Measurements from ENCODE around the gene VASH1. TPM values are rescaled to one million over a fixed set of nuclear protein-coding genes. Genes with fewer than 3 reads are reported as not detected.
A peak's percentile ranks its signal among the peaks of the same experiment; 100 is the strongest.
"Not testable (repeated sequence)": the region's sequence is repeated elsewhere in the genome, so short reads cannot be mapped to it uniquely, and the experiment has no call there.

The VASH1 gene
- total RNA-seq, 2 donors from 2014 or later: 1.8 to 6.5 TPM

GRCh38 chr14:76729953-76730505 lies 31.2 kb upstream of the VASH1 start:
- no peak for ATAC-seq
- no peaks in the 10 kb centered on the region for H3K9me3 Mint-ChIP-seq
- no peak overlapping the region for H3K27ac Mint-ChIP-seq
- no peaks in the 10 kb centered on the region for H3K36me3 Mint-ChIP-seq
- no peak for DNase-seq (ENCODE audit: low spot score in 2 of 2)

DNA sequence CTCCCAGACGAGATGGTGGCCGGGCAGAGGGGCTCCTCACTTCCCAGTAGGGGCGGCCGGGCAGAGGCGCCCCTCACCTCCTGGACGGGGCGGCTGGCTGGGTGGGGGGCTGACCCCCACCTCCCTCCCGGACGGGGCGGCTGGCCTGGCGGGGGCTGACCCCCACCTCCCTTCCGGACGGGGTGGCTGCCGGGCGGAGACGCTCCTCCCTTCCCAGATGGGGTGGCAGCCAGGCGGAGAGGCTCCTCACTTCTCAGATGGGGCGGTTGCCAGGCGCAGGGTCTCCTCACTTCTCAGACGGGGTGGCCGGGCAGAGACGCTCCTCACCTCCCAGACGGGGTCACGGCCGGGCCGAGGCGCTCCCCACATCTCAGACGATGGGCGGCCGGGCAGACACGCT lies 26.8 kb upstream of the VASH1 start:
- H3K36me3 Mint-ChIP-seq, H3K27ac Mint-ChIP-seq: not testable (repeated sequence)

DNA sequence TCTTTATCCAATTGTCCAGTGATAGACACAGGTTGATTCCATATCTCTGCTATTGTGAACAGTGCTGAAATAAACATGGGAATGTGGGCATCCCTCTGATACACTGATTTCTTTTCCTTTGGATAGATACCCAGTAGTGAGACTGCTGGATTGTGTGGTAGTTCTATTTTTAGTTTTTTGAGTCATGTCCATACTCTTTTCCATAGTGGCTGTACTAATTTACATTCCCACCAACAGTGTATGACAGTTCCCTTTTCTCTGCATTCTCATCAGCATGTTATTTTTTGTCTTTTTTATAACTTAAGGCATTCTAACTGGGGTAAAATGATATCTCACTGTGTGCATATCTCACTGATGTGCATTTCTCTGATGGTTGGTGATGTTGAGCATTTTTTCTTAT lies 24.8 kb upstream of the VASH1 start:
- Mint-ChIP-seq H3K27ac (no peak overlapping the region), H3K9me3 (peaks cover 6 to 13% of the 10 kb centered on the region in 2 donors), H3K36me3 (peaks cover 8 to 9% of the 10 kb centered on the region in 2 donors)
- ATAC-seq (no peak), DNase-seq (ENCODE audit: low spot score in 2 of 2) (no peak)

More for the DNA sequence above, 26.8 kb upstream of the VASH1 start:
- H3K9me3 Mint-ChIP-seq; DNase-seq (ENCODE audit: low spot score in 2 of 2); ATAC-seq: not testable (repeated sequence)

DNA sequence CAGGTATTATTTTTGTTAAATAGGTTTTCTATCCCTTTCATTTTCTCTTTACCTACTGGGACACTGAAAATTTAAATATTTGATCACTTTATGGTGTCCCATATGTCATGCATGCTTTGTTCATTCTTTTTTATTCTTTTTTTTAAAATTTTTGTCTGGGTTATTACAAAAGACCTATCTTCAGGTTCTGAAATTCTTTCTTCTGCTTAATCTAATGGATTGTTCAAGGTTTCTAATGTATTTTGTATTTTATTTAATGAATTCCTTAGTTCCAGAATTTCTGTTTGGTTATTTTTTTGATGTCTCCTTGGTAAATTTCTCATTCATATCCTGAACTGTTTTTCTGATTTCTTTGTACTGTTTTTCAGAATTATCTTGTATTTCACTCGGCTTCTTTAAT lies 20.2 kb upstream of the VASH1 start:
- no peak for ATAC-seq
- Mint-ChIP-seq H3K27ac (no peak overlapping the region), H3K9me3 (peaks cover 6 to 13% of the 10 kb centered on the region in 2 donors), H3K36me3 (peaks cover 14 to 15% of the 10 kb centered on the region in 2 donors)
- DNase-seq (ENCODE audit: low spot score in 2 of 2): no peak

GRCh38 chr14:76742185-76742584 lies 19.1 kb upstream of the VASH1 start:
- Mint-ChIP-seq H3K27ac (no peak overlapping the region), H3K36me3 (peaks cover 14 to 15% of the 10 kb centered on the region in 2 donors), H3K9me3 (peaks cover 6 to 13% of the 10 kb centered on the region in 2 donors)
- DNase-seq (ENCODE audit: low spot score in 2 of 2) (no peak), ATAC-seq (no peak)

GRCh38 chr14:76742966-76743365 lies 18.3 kb upstream of the VASH1 start:
- H3K27ac Mint-ChIP-seq: no peak overlapping the region
- ATAC-seq: no peak
- peaks cover 14 to 15% of the 10 kb centered on the region in 2 donors for H3K36me3 Mint-ChIP-seq

GRCh38 chr14:76752744-76753143 lies 8.5 kb upstream of the VASH1 start:
- no peak overlapping the region for H3K27ac Mint-ChIP-seq
- H3K36me3 Mint-ChIP-seq: no peaks in the 10 kb centered on the region
- ATAC-seq (no peak), DNase-seq (ENCODE audit: low spot score in 2 of 2) (no peak)
- no peaks in the 10 kb centered on the region for H3K9me3 Mint-ChIP-seq

More at GRCh38 chr14:76742966-76743365, 18.3 kb upstream of the VASH1 start:
- H3K9me3 Mint-ChIP-seq: peaks cover 6 to 13% of the 10 kb centered on the region in 2 donors
- DNase-seq (ENCODE audit: low spot score in 2 of 2): no peak

GRCh38 chr14:76753541-76754198 lies 7.6 kb upstream of the VASH1 start:
- no peak overlapping the region for H3K27ac Mint-ChIP-seq
- no peaks in the 10 kb centered on the region for H3K9me3 Mint-ChIP-seq
- DNase-seq (ENCODE audit: low spot score in 2 of 2) (no peak), ATAC-seq (no peak)
- no peaks in the 10 kb centered on the region for H3K36me3 Mint-ChIP-seq

DNA sequence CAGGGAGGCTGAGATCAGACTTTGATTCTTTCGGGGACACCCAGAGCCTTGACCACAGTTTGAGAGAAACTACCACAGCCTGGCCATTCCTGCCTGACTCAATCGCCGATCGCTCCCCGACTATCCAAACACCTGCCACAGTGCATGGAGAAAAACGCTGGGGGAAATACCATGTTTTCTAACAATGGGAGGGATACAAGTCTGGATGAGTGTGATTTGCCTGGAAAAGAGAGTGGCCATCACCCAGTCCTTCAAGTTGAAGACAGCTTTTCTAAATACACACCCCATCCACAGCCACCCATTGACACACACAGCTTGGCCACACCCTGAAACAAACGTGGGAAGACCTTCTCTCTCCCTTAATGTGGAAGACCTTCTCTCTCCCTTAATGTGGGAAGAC lies 6.7 kb upstream of the VASH1 start:
- DNase-seq (ENCODE audit: low spot score in 2 of 2) (no peak), ATAC-seq (no peak)
- H3K36me3 Mint-ChIP-seq: no peaks in the 10 kb centered on the region
- H3K27ac Mint-ChIP-seq: no peak overlapping the region
- no peaks in the 10 kb centered on the region for H3K9me3 Mint-ChIP-seq

GRCh38 chr14:76755610-76756370 lies 5.5 kb upstream of the VASH1 start:
- no peaks in the 10 kb centered on the region for H3K9me3 Mint-ChIP-seq
- H3K36me3 Mint-ChIP-seq: no peaks in the 10 kb centered on the region
- no peak overlapping the region for H3K27ac Mint-ChIP-seq
- ATAC-seq: no peak
- DNase-seq (ENCODE audit: low spot score in 2 of 2): no peak

DNA sequence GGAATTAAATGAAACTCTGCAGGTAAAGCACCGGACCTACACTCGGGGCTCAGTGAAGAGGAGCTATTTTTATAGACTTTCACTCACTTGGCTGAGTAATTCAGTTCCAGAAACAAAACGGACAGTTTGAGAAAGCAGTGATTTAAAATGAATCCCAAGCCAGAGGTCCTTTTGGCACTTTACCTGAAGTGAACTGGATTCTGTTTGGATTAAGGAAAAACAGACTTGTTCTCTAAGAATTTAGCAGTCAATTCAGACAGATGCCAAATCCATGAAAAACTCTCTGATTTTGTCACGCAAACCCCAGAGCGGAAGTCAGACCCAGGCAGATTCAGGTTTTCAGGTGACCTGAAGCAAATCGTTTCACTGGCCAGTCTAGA lies 4.9 kb upstream of the VASH1 start:
- DNase-seq (ENCODE audit: low spot score in 2 of 2): no peak
- no peak for ATAC-seq
- Mint-ChIP-seq H3K9me3 (no peaks in the 10 kb centered on the region), H3K27ac (no peak overlapping the region), H3K36me3 (no peaks in the 10 kb centered on the region)

GRCh38 chr14:76759589-76759988 lies 1.7 kb upstream of the VASH1 start:
- H3K9me3 Mint-ChIP-seq: no peaks in the 10 kb centered on the region
- H3K36me3 Mint-ChIP-seq: peaks cover 6% of the 10 kb centered on the region in 2 donors
- DNase-seq (ENCODE audit: low spot score in 2 of 2): no peak
- H3K27ac Mint-ChIP-seq: no peak overlapping the region
- no peak for ATAC-seq

DNA sequence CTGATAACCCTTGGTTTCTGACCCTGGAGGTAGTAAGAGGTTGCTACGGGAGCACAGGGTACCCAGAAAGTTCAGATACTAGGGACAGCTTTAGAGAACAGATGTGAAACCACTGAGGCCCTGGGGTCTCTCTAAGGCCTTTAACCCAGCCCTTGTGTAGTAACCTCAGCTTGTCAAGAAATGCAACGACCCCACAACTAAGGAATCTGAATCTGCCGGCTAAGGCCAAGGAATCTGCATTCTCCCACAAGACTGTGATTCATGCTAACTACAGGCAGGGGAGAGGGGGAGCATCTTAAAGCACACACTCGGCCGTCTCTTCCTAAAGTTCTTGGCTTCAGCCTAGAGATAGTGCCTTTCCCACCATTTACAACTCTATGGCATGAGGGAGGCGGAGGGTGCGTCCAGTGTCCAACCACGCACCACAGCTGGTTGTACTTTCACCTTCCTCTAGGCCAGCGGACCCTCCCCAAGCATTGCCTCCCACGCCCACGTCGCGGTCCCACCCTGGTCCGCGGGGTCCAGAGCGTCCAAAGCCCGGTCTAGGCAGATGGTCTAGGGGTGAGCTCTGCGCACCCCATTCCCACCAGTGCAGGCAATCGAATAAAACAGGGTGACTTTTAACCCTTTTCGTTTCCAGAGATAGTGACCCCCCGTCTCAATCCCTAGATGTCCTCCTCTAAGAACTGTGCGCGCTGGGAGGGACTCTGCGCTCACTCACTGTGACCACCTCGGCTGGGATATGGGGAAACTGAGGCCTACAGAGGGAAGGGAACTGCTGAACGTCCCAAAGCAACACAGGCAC lies 735 bp upstream of the VASH1 start:
- DNase-seq (ENCODE audit: low spot score in 2 of 2) (no peak), ATAC-seq (no peak)
- Mint-ChIP-seq H3K9me3 (no peaks in the 10 kb centered on the region), H3K27ac (no peak overlapping the region), H3K36me3 (peaks cover 6% of the 10 kb centered on the region in 2 donors)

- Mint-ChIP-seq H3K36me3 (peaks cover 6% of the 10 kb centered on the region in 2 donors), H3K27ac (peak overlapping the region; percentile 20 to 68), H3K9me3 (no peaks in the 10 kb centered on the region)
- peak in 1 of 2 donors; percentile 6 for ATAC-seq
- no peak for DNase-seq (ENCODE audit: low spot score in 2 of 2)
Observed at GRCh38 chr14:76761960-76762410, 717 bp downstream of the VASH1 start.

GRCh38 chr14:76762411-76763095 lies 1.3 kb downstream of the VASH1 start:
- H3K9me3 Mint-ChIP-seq: no peaks in the 10 kb centered on the region
- H3K27ac Mint-ChIP-seq: peak overlapping the region; percentile 20 to 68
- peaks cover 6% of the 10 kb centered on the region in 2 donors for H3K36me3 Mint-ChIP-seq
- ATAC-seq (no peak), DNase-seq (ENCODE audit: low spot score in 2 of 2) (no peak)
